HG03103 (cell line): ENCODE results near the gene ARPC1A.
"Not testable (repeated sequence)": the region's sequence is repeated elsewhere in the genome, so short reads cannot be mapped to it uniquely, and the experiment has no call there.

Experiments used
- ATAC-seq: cut with Tn5 transposase; IDR thresholded peaks from one replicate; pipeline ENCODE4 v1.9.1; 2021; ENCODE audit warnings: low read depth; ENCODE audit not compliant: unreplicated experiment

ARPC1A gene

GRCh38 chr7:99366646-99367045, 40.9 kb downstream of the ARPC1A start:
- ATAC-seq = no peak

GRCh38 chr7:99368750-99369389, 43.2 kb downstream of the ARPC1A start:
- ATAC-seq = no peak

- no peak for ATAC-seq
These were observed 44.2 kb downstream of the ARPC1A start for GRCh38 chr7:99369767-99370391.

GRCh38 chr7:99371376-99371920, 45.8 kb downstream of the ARPC1A start:
- ATAC-seq = no peak

GRCh38 chr7:99372275-99373090, 46.8 kb downstream of the ARPC1A start:
- ATAC-seq = no peak

GRCh38 chr7:99373091-99374066, 47.7 kb downstream of the ARPC1A start:
- ATAC-seq = no peak

GRCh38 chr7:99374111-99375064, 48.7 kb downstream of the ARPC1A start, which contains the start of gene ARPC1B:
ARPC1B (plus strand) TSS chr7:99374730; CDS start chr7:99385715, 10,985 bp downstream.
- ATAC-seq = peak; percentile 44

- peak; percentile 41 for ATAC-seq
These were observed 49.5 kb downstream of the ARPC1A start for GRCh38 chr7:99375070-99375807.

- ATAC-seq = no peak
These were observed 53.4 kb downstream of the ARPC1A start for GRCh38 chr7:99379043-99379577.

- ATAC-seq = not testable (repeated sequence)
These were observed 54.0 kb downstream of the ARPC1A start for GRCh38 chr7:99379693-99380031.

GRCh38 chr7:99380032-99380822, 54.5 kb downstream of the ARPC1A start:
- peak; percentile 41 for ATAC-seq

- peak; percentile 65 for ATAC-seq
These were observed 55.3 kb downstream of the ARPC1A start for GRCh38 chr7:99380823-99381663.

GRCh38 chr7:99381664-99382075, 56.0 kb downstream of the ARPC1A start:
- ATAC-seq = no peak

- ATAC-seq = no peak
These were observed 57.5 kb downstream of the ARPC1A start for GRCh38 chr7:99383203-99383602.

- ATAC-seq = no peak
These were observed 58.2 kb downstream of the ARPC1A start for GRCh38 chr7:99383791-99384370.

- no peak for ATAC-seq
These were observed 58.8 kb downstream of the ARPC1A start for GRCh38 chr7:99384523-99384922.
